GM23338 (cell line): ENCODE results near the gene FOXM1.

ENCODE experiments used
- CREB1 ChIP-seq: fragments of 250-450 bp; sonication (Bioruptor Pico); IDR thresholded peaks from 2 replicates; pipeline ENCODE4 v1.5.0; 2020; ENCODE audit warnings: low read depth, mild to moderate bottlenecking, moderate library complexity
- CTCF ChIP-seq, 2 experiments: fragments of 200-600 bp in 1 of 2; sonication (generic) in 1 of 2; conservative IDR thresholded peaks; 2 replicates each; pipeline versions ENCODE4 v1.5.1 to v1.6.1; 2016 to 2017; ENCODE audit warnings: antibody characterized with exemption in 2 of 2, low read depth in 2 of 2, mild to moderate bottlenecking in 2 of 2, moderate library complexity in 1 of 2
- EZH2 ChIP-seq: fragments of 200-600 bp; sonication (generic); IDR thresholded peaks from one replicate; pipeline ENCODE4 v1.8.0; 2017; ENCODE audit warnings: antibody characterized with exemption, mild to moderate bottlenecking, low read depth; ENCODE audit not compliant: unreplicated experiment
- EZH2phosphoT487 ChIP-seq: fragments of 200-600 bp; sonication (generic); IDR thresholded peaks from one replicate; pipeline ENCODE4 v1.8.1; 2018; ENCODE audit warnings: antibody characterized with exemption; ENCODE audit not compliant: unreplicated experiment
- JUNB ChIP-seq: IDR thresholded peaks from one replicate; pipeline ENCODE4 v1.6.1; 2016; ENCODE audit warnings: antibody characterized with exemption; ENCODE audit not compliant: unreplicated experiment
- NANOG ChIP-seq: IDR thresholded peaks from 2 replicates; pipeline ENCODE4 v1.6.1; 2016; ENCODE audit warnings: antibody characterized with exemption, borderline replicate concordance
- POLR2AphosphoS5 ChIP-seq: IDR thresholded peaks from 2 replicates; pipeline ENCODE4 v1.6.1; 2016; ENCODE audit warnings: antibody characterized with exemption, low read depth
- REST ChIP-seq: IDR thresholded peaks from one replicate; pipeline ENCODE4 v1.6.1; 2018; ENCODE audit warnings: antibody characterized with exemption; ENCODE audit not compliant: unreplicated experiment
- STAT1 ChIP-seq: IDR thresholded peaks from one replicate; pipeline ENCODE4 v1.6.1; 2016; ENCODE audit warnings: antibody characterized with exemption; ENCODE audit not compliant: unreplicated experiment
- ZNF331 ChIP-seq: fragments of 250-450 bp; sonication (Bioruptor Pico); IDR thresholded peaks from 2 replicates; pipeline ENCODE4 v1.5.0; 2020; ENCODE audit warnings: low read depth, mild to moderate bottlenecking, moderate library complexity

GRCh38 chr12:2892246-2892645, 15.3 kb upstream of the FOXM1 start:
- TF ChIP-seq CTCF (conservative IDR thresholded peaks at IDR 0.05; ENCODE audit: low read depth in 2 of 2): no peak
- TF ChIP-seq JUNB: no peak
- no peak for TF ChIP-seq CREB1 (CRISPR knock-in tag)
- TF ChIP-seq EZH2: no peak
- TF ChIP-seq EZH2phosphoT487: no peak
- TF ChIP-seq REST: no peak
- no peak for TF ChIP-seq ZNF331 (CRISPR knock-in tag)
- TF ChIP-seq POLR2AphosphoS5: no peak
- no peak for TF ChIP-seq NANOG
- no peak for TF ChIP-seq STAT1
